ENCODE results near the gene FAIM2. TPM values are rescaled to one million over a fixed set of nuclear protein-coding genes. Genes with fewer than 3 reads are reported as not detected.

Gene FAIM2
- total and polyA plus RNA-seq, 11 donors = 0.33 to 15.0 (median 5.0) TPM

DNA sequence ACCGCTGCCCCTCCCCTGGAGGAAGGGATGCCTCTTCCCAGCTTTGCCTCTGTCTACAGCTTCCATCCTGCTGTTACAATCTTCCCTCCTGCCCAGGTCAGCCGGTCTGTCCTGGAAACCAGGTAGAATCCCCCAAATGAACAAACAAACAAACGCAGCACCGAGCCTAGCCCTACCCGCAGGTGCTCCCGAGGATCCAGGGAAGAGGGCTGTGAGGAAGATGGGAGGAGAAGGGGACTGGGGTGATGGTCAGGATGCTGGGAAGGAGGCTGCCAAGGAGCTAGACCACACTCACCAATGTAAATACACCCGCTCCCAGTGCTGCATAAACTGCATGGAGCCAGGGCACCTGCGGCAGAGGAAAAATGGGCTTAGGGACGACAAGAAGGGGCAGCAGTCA, 16.6 kb downstream of the FAIM2 start:
- Histone ChIP-seq H3K27ac (no peak overlapping the region), H3K9me3 (no peaks in the 10 kb centered on the region), H3K36me3 (no peaks in the 10 kb centered on the region), H3K4me1 (no peaks in the 10 kb centered on the region), H3K27me3 (peaks cover 0 to 18% (median 0%) of the 10 kb centered on the region in 9 donors), H3K4me3 (no peak overlapping the region)
- peak in 2 of 5 donors; percentile 9 to 18 for DNase-seq
- 77 to 87% (median 85%) methylated on average over 9 of the region's 9 CpGs for WGBS, 4 donors
- ATAC-seq = no peak
- TF ChIP-seq POLR2A (IDR thresholded peaks at IDR 0.05) = no peak
- TF ChIP-seq, protein P1, sequence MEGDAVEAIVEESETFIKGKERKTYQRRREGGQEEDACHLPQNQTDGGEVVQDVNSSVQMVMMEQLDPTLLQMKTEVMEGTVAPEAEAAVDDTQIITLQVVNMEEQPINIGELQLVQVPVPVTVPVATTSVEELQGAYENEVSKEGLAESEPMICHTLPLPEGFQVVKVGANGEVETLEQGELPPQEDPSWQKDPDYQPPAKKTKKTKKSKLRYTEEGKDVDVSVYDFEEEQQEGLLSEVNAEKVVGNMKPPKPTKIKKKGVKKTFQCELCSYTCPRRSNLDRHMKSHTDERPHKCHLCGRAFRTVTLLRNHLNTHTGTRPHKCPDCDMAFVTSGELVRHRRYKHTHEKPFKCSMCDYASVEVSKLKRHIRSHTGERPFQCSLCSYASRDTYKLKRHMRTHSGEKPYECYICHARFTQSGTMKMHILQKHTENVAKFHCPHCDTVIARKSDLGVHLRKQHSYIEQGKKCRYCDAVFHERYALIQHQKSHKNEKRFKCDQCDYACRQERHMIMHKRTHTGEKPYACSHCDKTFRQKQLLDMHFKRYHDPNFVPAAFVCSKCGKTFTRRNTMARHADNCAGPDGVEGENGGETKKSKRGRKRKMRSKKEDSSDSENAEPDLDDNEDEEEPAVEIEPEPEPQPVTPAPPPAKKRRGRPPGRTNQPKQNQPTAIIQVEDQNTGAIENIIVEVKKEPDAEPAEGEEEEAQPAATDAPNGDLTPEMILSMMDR (IDR thresholded peaks at IDR 0.05) = no peak
- intact Hi-C loops (cut with DNase I) = no loop called here

- H3K27ac ChIP-seq = no peak overlapping the region
- no peak for TF ChIP-seq POLR2A (IDR thresholded peaks at IDR 0.05)
- TF ChIP-seq, protein P1 (IDR thresholded peaks at IDR 0.05) = no peak
- H3K4me3 ChIP-seq = no peak overlapping the region
- no peaks in the 10 kb centered on the region for H3K36me3 ChIP-seq
- 61 to 75% (median 65%) methylated on average over 16 of the region's 16 CpGs for WGBS, 4 donors
- peaks cover 0 to 18% (median 0%) of the 10 kb centered on the region in 9 donors for H3K27me3 ChIP-seq
- no peaks in the 10 kb centered on the region for H3K9me3 ChIP-seq
- no peaks in the 10 kb centered on the region for H3K4me1 ChIP-seq
- intact Hi-C loops (cut with DNase I) = no loop called here
- DNase-seq = peak in 2 of 5 donors; percentile 16 to 19
- no peak for ATAC-seq
Observed at GRCh38 chr12:49885663-49886461, 17.8 kb downstream of the FAIM2 start.

DNA sequence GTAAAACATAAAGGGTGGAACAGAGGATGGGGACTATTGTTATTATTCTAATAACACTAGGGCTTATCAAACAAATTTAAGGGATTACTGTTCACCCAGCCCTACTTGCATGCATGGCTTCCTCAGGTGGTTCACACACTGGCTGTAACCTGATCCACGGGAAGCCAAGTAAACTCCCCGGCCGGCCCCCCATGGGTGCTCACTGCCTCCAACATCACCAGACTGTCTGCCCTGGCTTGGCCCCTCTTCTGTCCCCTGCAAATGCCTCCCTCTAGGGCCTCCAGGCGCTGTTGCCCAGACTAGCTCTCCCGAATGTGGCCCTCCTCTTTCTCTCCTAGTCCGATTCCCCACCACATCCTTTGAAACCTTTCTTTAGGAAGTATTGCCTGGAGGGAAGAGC, 18.6 kb downstream of the FAIM2 start:
- peak in 2 of 5 donors; percentile 12 to 37 for DNase-seq
- intact Hi-C loops (cut with DNase I) = no loop called here
- Histone ChIP-seq H3K4me3 (no peak overlapping the region), H3K36me3 (no peaks in the 10 kb centered on the region), H3K27ac (no peak overlapping the region), H3K9me3 (no peaks in the 10 kb centered on the region), H3K4me1 (no peaks in the 10 kb centered on the region), H3K27me3 (peaks cover 0 to 18% (median 0%) of the 10 kb centered on the region in 9 donors)
- WGBS, 4 donors = 58 to 67% (median 64%) methylated on average over 6 of the region's 6 CpGs
- no peak for ATAC-seq
- TF ChIP-seq, protein P1 (IDR thresholded peaks at IDR 0.05) = no peak

DNA sequence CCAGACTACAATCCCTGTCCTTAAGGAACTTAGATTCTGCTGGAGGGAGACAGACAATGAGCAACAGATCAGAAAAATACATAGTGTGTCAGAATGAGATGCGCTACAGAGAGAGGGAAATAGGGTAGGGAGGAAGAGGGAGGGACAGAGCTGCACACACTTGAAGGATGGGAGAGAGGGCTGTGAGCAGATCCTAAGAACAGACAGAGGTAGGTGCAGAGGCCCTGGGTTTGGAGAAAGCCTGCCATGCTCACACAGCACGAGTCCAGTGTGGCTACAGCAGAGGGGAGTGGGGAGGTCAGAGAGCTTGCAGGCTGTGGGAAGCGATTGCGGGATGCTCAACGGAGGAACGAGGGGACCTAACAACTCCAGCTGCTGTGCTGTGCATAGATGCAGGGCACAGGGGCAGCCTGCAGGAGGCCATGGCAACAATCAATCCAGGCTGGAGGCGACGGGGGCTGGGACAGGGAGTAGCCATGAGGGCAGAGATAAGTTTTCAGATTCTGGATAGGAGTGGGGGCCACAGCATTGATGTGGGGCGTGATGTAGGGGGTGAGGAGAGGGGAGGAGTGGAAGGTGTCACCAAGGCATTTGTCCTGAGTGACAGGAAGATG, 20.7 kb downstream of the FAIM2 start:
- DNase-seq = peak in 2 of 5 donors; percentile 8 to 28
- whole genome bisulfite sequencing, 4 donors = 70 to 75% (median 73%) methylated on average over 9 of the region's 9 CpGs
- H3K9me3 ChIP-seq = no peaks in the 10 kb centered on the region
- no peaks in the 10 kb centered on the region for H3K4me1 ChIP-seq
- H3K27ac ChIP-seq = no peak overlapping the region
- no peak overlapping the region for H3K4me3 ChIP-seq
- no peaks in the 10 kb centered on the region for H3K36me3 ChIP-seq
- TF ChIP-seq, protein P1 (IDR thresholded peaks at IDR 0.05) = no peak
- no peak for TF ChIP-seq POLR2A (IDR thresholded peaks at IDR 0.05)
- H3K27me3 ChIP-seq = peaks cover 0 to 18% (median 0%) of the 10 kb centered on the region in 9 donors
- intact Hi-C loops (cut with DNase I) = no loop called here
- no peak for ATAC-seq

Measured in heart left ventricle (tissue), 16 donors.